Retina (tissue), 1 donor: ENCODE data around the gene MOXD1.
"Not testable (repeated sequence)": the region's sequence is repeated elsewhere in the genome, so short reads cannot be mapped to it uniquely, and the experiment has no call there.

ENCODE experiments used
- DNase-seq: peaks from one replicate; pipeline ENCODE4 v3.0.0-alpha.2; 2016

Gene MOXD1

GRCh38 chr6:132351986-132352385, 49.3 kb downstream of the MOXD1 start:
- not testable (repeated sequence) for DNase-seq

- DNase-seq = no peak
Observed at GRCh38 chr6:132348231-132348630, 53.0 kb downstream of the MOXD1 start.

- no peak for DNase-seq
Observed at GRCh38 chr6:132344811-132345210, 56.5 kb downstream of the MOXD1 start.

- DNase-seq = no peak
Observed at GRCh38 chr6:132341646-132342045, 59.6 kb downstream of the MOXD1 start.

GRCh38 chr6:132334521-132334885, 66.8 kb downstream of the MOXD1 start:
- DNase-seq = no peak

- DNase-seq = peak; percentile 32
Observed at GRCh38 chr6:132333639-132334520, 67.4 kb downstream of the MOXD1 start.

- no peak for DNase-seq
Observed at GRCh38 chr6:132330759-132331158, 70.5 kb downstream of the MOXD1 start.

GRCh38 chr6:132322398-132322797, 78.9 kb downstream of the MOXD1 start:
- DNase-seq = no peak

GRCh38 chr6:132320007-132320406, 81.3 kb downstream of the MOXD1 start:
- DNase-seq = no peak

GRCh38 chr6:132316970-132317369, 84.3 kb downstream of the MOXD1 start:
- DNase-seq = no peak

- no peak for DNase-seq
Observed at GRCh38 chr6:132314432-132314831, 86.8 kb downstream of the MOXD1 start.

GRCh38 chr6:132310921-132311320, 90.4 kb downstream of the MOXD1 start:
- no peak for DNase-seq

GRCh38 chr6:132310151-132310550, 91.1 kb downstream of the MOXD1 start:
- not testable (repeated sequence) for DNase-seq

- DNase-seq = no peak
Observed at GRCh38 chr6:132304891-132305305, 96.4 kb downstream of the MOXD1 start.

GRCh38 chr6:132300323-132300949, 100.8 kb downstream of the MOXD1 start:
- DNase-seq = peak; percentile 35

GRCh38 chr6:132298344-132298949, 102.8 kb downstream of the MOXD1 start:
- no peak for DNase-seq

GRCh38 chr6:132289756-132290155, 111.5 kb downstream of the MOXD1 start:
- DNase-seq = no peak

- no peak for DNase-seq
Observed at GRCh38 chr6:132287101-132287500, 114.2 kb downstream of the MOXD1 start.

GRCh38 chr6:132286298-132287019, 114.8 kb downstream of the MOXD1 start:
- DNase-seq = no peak

GRCh38 chr6:132285004-132285780, 116.1 kb downstream of the MOXD1 start:
- DNase-seq = no peak

- DNase-seq = no peak
Observed at GRCh38 chr6:132282696-132283095, 118.6 kb downstream of the MOXD1 start.

- DNase-seq = no peak
Observed at GRCh38 chr6:132280436-132280835, 120.8 kb downstream of the MOXD1 start.
